NCI-H2029 treated with DMSO at 0.1 percent for 48 hours (cell line): ENCODE measurements around the gene PSME4.
"Not testable (repeated sequence)": the region's sequence is repeated elsewhere in the genome, so short reads cannot be mapped to it uniquely, and the experiment has no call there.

Experiments
- DNase-seq: peaks from one replicate; lab custom pipeline; 2025; lab: John Stamatoyannopoulos, UW

Gene PSME4

GRCh38 chr2:53881360-53881759 lies 89.4 kb downstream of the PSME4 start:
- no peak for DNase-seq

GRCh38 chr2:53880756-53881155 lies 90.0 kb downstream of the PSME4 start:
- DNase-seq, result no peak

GRCh38 chr2:53877556-53877955 lies 93.2 kb downstream of the PSME4 start:
- no peak for DNase-seq

- DNase-seq, result no peak
These were observed 93.7 kb downstream of the PSME4 start for GRCh38 chr2:53877112-53877511.

GRCh38 chr2:53874401-53874950 lies 96.3 kb downstream of the PSME4 start:
- DNase-seq, result no peak

GRCh38 chr2:53867773-53868172 lies 103.0 kb downstream of the PSME4 start:
- no peak for DNase-seq

- DNase-seq, result no peak
These were observed 103.6 kb downstream of the PSME4 start for GRCh38 chr2:53867169-53867568.

GRCh38 chr2:53865962-53866361 lies 104.8 kb downstream of the PSME4 start:
- DNase-seq, result no peak

- no peak for DNase-seq
These were observed 105.5 kb downstream of the PSME4 start for GRCh38 chr2:53865264-53865663.

- DNase-seq, result no peak
These were observed 107.1 kb downstream of the PSME4 start for GRCh38 chr2:53863538-53864227.

GRCh38 chr2:53861824-53862223 lies 109.0 kb downstream of the PSME4 start:
- no peak for DNase-seq

- DNase-seq, result no peak
These were observed 111.3 kb downstream of the PSME4 start, which contains the start of gene GPR75 for GRCh38 chr2:53859206-53860181. Gene GPR75 (minus strand): TSS chr2:53859967. CDS start chr2:53854756, 5,211 bp downstream.

- no peak for DNase-seq
These were observed 114.5 kb downstream of the PSME4 start for GRCh38 chr2:53856272-53856671.

GRCh38 chr2:53854678-53855077 lies 116.1 kb downstream of the PSME4 start:
- DNase-seq, result no peak

- no peak for DNase-seq
These were observed 118.3 kb downstream of the PSME4 start for GRCh38 chr2:53852532-53852931.

GRCh38 chr2:53851052-53851757 lies 119.6 kb downstream of the PSME4 start:
- DNase-seq, result not testable (repeated sequence)

GRCh38 chr2:53848062-53848461 lies 122.7 kb downstream of the PSME4 start:
- DNase-seq, result no peak

- DNase-seq, result no peak
These were observed 127.2 kb downstream of the PSME4 start for GRCh38 chr2:53843595-53843994.

GRCh38 chr2:53842891-53843290 lies 127.9 kb downstream of the PSME4 start:
- DNase-seq, result no peak

- not testable (repeated sequence) for DNase-seq
These were observed 129.1 kb downstream of the PSME4 start for GRCh38 chr2:53841651-53842050.

- no peak for DNase-seq
These were observed 130.2 kb downstream of the PSME4 start for GRCh38 chr2:53840580-53840979.

- not testable (repeated sequence) for DNase-seq
These were observed 140.9 kb downstream of the PSME4 start for GRCh38 chr2:53829980-53830290.
